Mesendoderm (in vitro differentiated cells): ENCODE data around the gene ZBTB12.
"Not testable (repeated sequence)": the region's sequence is repeated elsewhere in the genome, so short reads cannot be mapped to it uniquely, and the experiment has no call there.

Experiments
- DNase-seq: peaks from one replicate; pipeline ENCODE4 v3.0.0; 2013
- H2AK5ac ChIP-seq: 2 replicates; pipeline ENCODE4 v1.6.1; 2013; ENCODE audit warnings: low read length, inconsistent platforms
- H2BK120ac ChIP-seq: 2 replicates; pipeline ENCODE4 v1.6.1; 2013; ENCODE audit warnings: low read depth, mild to moderate bottlenecking, low read length, moderate library complexity, mixed read lengths
- H2BK15ac ChIP-seq: replicated peaks from 2 replicates; pipeline ENCODE4 v1.6.1; 2013; ENCODE audit warnings: low read depth, mild to moderate bottlenecking, moderate library complexity
- H2BK5ac ChIP-seq: 2 replicates; pipeline ENCODE4 v1.6.1; 2013; ENCODE audit warnings: low read length, inconsistent platforms
- H3K18ac ChIP-seq: 2 replicates; pipeline ENCODE4 v1.6.1; 2013; ENCODE audit warnings: mild to moderate bottlenecking, low read length, mixed read lengths
- H3K23ac ChIP-seq: one replicate; pipeline ENCODE4 v1.6.1; 2013; ENCODE audit warnings: low read length
- H3K27ac ChIP-seq: 2 replicates; pipeline ENCODE4 v1.5.1; 2013; ENCODE audit warnings: low read depth, mild to moderate bottlenecking, inconsistent platforms, low read length, moderate library complexity
- H3K27me3 ChIP-seq: 2 replicates; pipeline ENCODE4 v1.6.1; 2013; ENCODE audit warnings: low read length, control low read depth, mild to moderate bottlenecking, inconsistent platforms; ENCODE audit not compliant: insufficient read depth, poor library complexity
- H3K36me3 ChIP-seq: 2 replicates; pipeline ENCODE4 v1.6.1; 2013; ENCODE audit warnings: low read length, inconsistent platforms; ENCODE audit not compliant: control insufficient read depth, insufficient read depth
- H3K4ac ChIP-seq: one replicate; pipeline ENCODE4 v1.6.1; 2013; ENCODE audit warnings: low read depth, mild to moderate bottlenecking, low read length, moderate library complexity
- H3K4me1 ChIP-seq: 2 replicates; pipeline ENCODE4 v1.6.1; 2013; ENCODE audit warnings: low read depth, low read length, inconsistent platforms; ENCODE audit not compliant: control insufficient read depth
- H3K4me2 ChIP-seq: 2 replicates; pipeline ENCODE4 v1.6.1; 2013; ENCODE audit warnings: low read length
- H3K4me3 ChIP-seq: 2 replicates; pipeline ENCODE4 v1.5.1; 2013; ENCODE audit warnings: mild to moderate bottlenecking, low read length
- H3K56ac ChIP-seq: one replicate; pipeline ENCODE4 v1.6.1; 2013; ENCODE audit warnings: low read length
- H3K79me1 ChIP-seq: 2 replicates; pipeline ENCODE4 v1.6.1; 2013; ENCODE audit warnings: low read length, inconsistent platforms
- H3K79me2 ChIP-seq: 2 replicates; pipeline ENCODE4 v1.6.1; 2013; ENCODE audit warnings: mild to moderate bottlenecking, low read length; ENCODE audit not compliant: control insufficient read depth, insufficient read depth
- H3K9ac ChIP-seq: 2 replicates; pipeline ENCODE4 v1.6.1; 2013; ENCODE audit warnings: low read length, inconsistent platforms
- H4K5ac ChIP-seq: one replicate; pipeline ENCODE4 v1.6.1; 2013; ENCODE audit warnings: low read length
- H4K8ac ChIP-seq: one replicate; pipeline ENCODE4 v1.6.1; 2013; ENCODE audit warnings: low read depth, mild to moderate bottlenecking, control low read depth, low read length, moderate library complexity
- WGBS: extraction: QIAGEN DNeasy Blood & Tissue Kit; methylation state at CpG from one replicate; pipeline ENCODE4 v1.1.7; 2013; ENCODE audit warnings: low lambda C conversion rate, missing lambda C conversion rate; ENCODE audit not compliant: insufficient coverage; ENCODE audit errors: extremely low coverage; 5-methylcytosine and 5-hydroxymethylcytosine counted together

The ZBTB12 gene

GRCh38 chr6:31940256-31940664 is 38.4 kb upstream of the ZBTB12 start:
- no peak overlapping the region for H3K4me2 ChIP-seq
- H3K4me3 ChIP-seq = no peak overlapping the region
- H2BK120ac ChIP-seq = no peak overlapping the region
- no peaks in the 10 kb centered on the region for H3K79me1 ChIP-seq
- no peak overlapping the region for H3K23ac ChIP-seq
- H3K27me3 ChIP-seq = no peaks in the 10 kb centered on the region
- H3K36me3 ChIP-seq = no peaks in the 10 kb centered on the region
- H3K18ac ChIP-seq = no peak overlapping the region
- no peak overlapping the region for H2BK15ac ChIP-seq
- no peak overlapping the region for H3K56ac ChIP-seq
- peak; percentile 27 for DNase-seq
- no peaks in the 10 kb centered on the region for H3K4me1 ChIP-seq
- no peak overlapping the region for H4K8ac ChIP-seq
- H4K5ac ChIP-seq = no peak overlapping the region
- no peak overlapping the region for H3K27ac ChIP-seq
- H3K79me2 ChIP-seq = no peaks in the 10 kb centered on the region
- H3K4ac ChIP-seq = no peak overlapping the region
- no peak overlapping the region for H2AK5ac ChIP-seq
- WGBS = no CpG with 5 or more reads among the region's 6 CpGs
- H2BK5ac ChIP-seq = no peak overlapping the region
- H3K9ac ChIP-seq = no peak overlapping the region

- Histone ChIP-seq H3K79me2 (no peaks in the 10 kb centered on the region), H3K27me3 (no peaks in the 10 kb centered on the region), H3K79me1 (no peaks in the 10 kb centered on the region), H3K23ac (no peak overlapping the region), H3K4ac (no peak overlapping the region), H2AK5ac (no peak overlapping the region), H3K4me3 (no peak overlapping the region), H3K4me2 (no peak overlapping the region), H3K56ac (no peak overlapping the region), H2BK120ac (no peak overlapping the region), H2BK15ac (no peak overlapping the region), H2BK5ac (no peak overlapping the region), H4K5ac (no peak overlapping the region), H4K8ac (no peak overlapping the region), H3K9ac (no peak overlapping the region), H3K18ac (no peak overlapping the region), H3K4me1 (no peaks in the 10 kb centered on the region), H3K27ac (no peak overlapping the region), H3K36me3 (no peaks in the 10 kb centered on the region)
- WGBS = no CpG with 5 or more reads among the region's 9 CpGs
- no peak for DNase-seq
These were observed 33.9 kb upstream of the ZBTB12 start for GRCh38 chr6:31935823-31936222.

GRCh38 chr6:31935021-31935420 is 33.1 kb upstream of the ZBTB12 start:
- no peak overlapping the region for H3K4me3 ChIP-seq
- no peak overlapping the region for H3K27ac ChIP-seq
- H2AK5ac ChIP-seq = no peak overlapping the region
- no peak overlapping the region for H4K8ac ChIP-seq
- no peaks in the 10 kb centered on the region for H3K27me3 ChIP-seq
- no CpG with 5 or more reads among the region's 3 CpGs for WGBS
- no peak overlapping the region for H4K5ac ChIP-seq
- no peak overlapping the region for H3K18ac ChIP-seq
- no peaks in the 10 kb centered on the region for H3K4me1 ChIP-seq
- H2BK120ac ChIP-seq = no peak overlapping the region
- no peak overlapping the region for H3K4me2 ChIP-seq
- H2BK5ac ChIP-seq = no peak overlapping the region
- H2BK15ac ChIP-seq = no peak overlapping the region
- H3K36me3 ChIP-seq = no peaks in the 10 kb centered on the region
- H3K4ac ChIP-seq = no peak overlapping the region
- no peak overlapping the region for H3K9ac ChIP-seq
- DNase-seq = no peak
- H3K79me1 ChIP-seq = no peaks in the 10 kb centered on the region
- no peak overlapping the region for H3K56ac ChIP-seq
- no peaks in the 10 kb centered on the region for H3K79me2 ChIP-seq
- H3K23ac ChIP-seq = no peak overlapping the region

GRCh38 chr6:31933537-31933936 is 31.7 kb upstream of the ZBTB12 start:
- no CpG with 5 or more reads among the region's 19 CpGs for WGBS
- no peaks in the 10 kb centered on the region for H3K27me3 ChIP-seq
- H3K4ac ChIP-seq = no peak overlapping the region
- no peak overlapping the region for H4K5ac ChIP-seq
- no peaks in the 10 kb centered on the region for H3K79me1 ChIP-seq
- H4K8ac ChIP-seq = no peak overlapping the region
- no peak overlapping the region for H3K4me2 ChIP-seq
- no peak overlapping the region for H2BK5ac ChIP-seq
- H3K18ac ChIP-seq = no peak overlapping the region
- H3K79me2 ChIP-seq = no peaks in the 10 kb centered on the region
- no peak overlapping the region for H2BK120ac ChIP-seq
- no peak overlapping the region for H2AK5ac ChIP-seq
- no peaks in the 10 kb centered on the region for H3K4me1 ChIP-seq
- no peak overlapping the region for H3K23ac ChIP-seq
- no peak overlapping the region for H3K27ac ChIP-seq
- no peak overlapping the region for H3K56ac ChIP-seq
- H3K9ac ChIP-seq = no peak overlapping the region
- no peaks in the 10 kb centered on the region for H3K36me3 ChIP-seq
- H2BK15ac ChIP-seq = no peak overlapping the region
- H3K4me3 ChIP-seq = no peak overlapping the region
- no peak for DNase-seq

GRCh38 chr6:31932137-31932536 is 30.3 kb upstream of the ZBTB12 start:
- not testable (repeated sequence) for DNase-seq, H2BK5ac ChIP-seq, H3K23ac ChIP-seq, H3K4ac ChIP-seq, H2AK5ac ChIP-seq, H4K5ac ChIP-seq, H3K4me1 ChIP-seq, H3K27me3 ChIP-seq, H3K9ac ChIP-seq, H3K4me2 ChIP-seq, H3K4me3 ChIP-seq, H3K56ac ChIP-seq, H3K27ac ChIP-seq, H3K36me3 ChIP-seq, H3K18ac ChIP-seq, H2BK15ac ChIP-seq, H3K79me2 ChIP-seq, H3K79me1 ChIP-seq, H4K8ac ChIP-seq, H2BK120ac ChIP-seq
- WGBS = no CpG with 5 or more reads among the region's 32 CpGs

GRCh38 chr6:31930962-31931361 is 29.1 kb upstream of the ZBTB12 start:
- H3K36me3 ChIP-seq = no peaks in the 10 kb centered on the region
- no peak overlapping the region for H2AK5ac ChIP-seq
- H3K27me3 ChIP-seq = no peaks in the 10 kb centered on the region
- H3K4ac ChIP-seq = no peak overlapping the region
- no peak overlapping the region for H2BK5ac ChIP-seq
- no peak overlapping the region for H4K5ac ChIP-seq
- H3K23ac ChIP-seq = no peak overlapping the region
- H3K79me2 ChIP-seq = no peaks in the 10 kb centered on the region
- no peak for DNase-seq
- no peak overlapping the region for H2BK120ac ChIP-seq
- H3K9ac ChIP-seq = no peak overlapping the region
- no CpG with 5 or more reads among the region's 1 CpG for WGBS
- H2BK15ac ChIP-seq = no peak overlapping the region
- H3K27ac ChIP-seq = no peak overlapping the region
- no peak overlapping the region for H3K4me3 ChIP-seq
- no peak overlapping the region for H3K56ac ChIP-seq
- H3K4me1 ChIP-seq = no peaks in the 10 kb centered on the region
- H3K18ac ChIP-seq = no peak overlapping the region
- no peak overlapping the region for H4K8ac ChIP-seq
- no peaks in the 10 kb centered on the region for H3K79me1 ChIP-seq
- H3K4me2 ChIP-seq = no peak overlapping the region
